Mesendoderm (in vitro differentiated cells): Measurements from ENCODE around the gene NRG3.

Experiments used
- DNase-seq: peaks from one replicate; pipeline ENCODE4 v3.0.0; 2013
- H2AK5ac ChIP-seq: 2 replicates; pipeline ENCODE4 v1.6.1; 2013; ENCODE audit warnings: low read length, inconsistent platforms
- H2BK120ac ChIP-seq: 2 replicates; pipeline ENCODE4 v1.6.1; 2013; ENCODE audit warnings: low read depth, mild to moderate bottlenecking, low read length, moderate library complexity, mixed read lengths
- H2BK15ac ChIP-seq: replicated peaks from 2 replicates; pipeline ENCODE4 v1.6.1; 2013; ENCODE audit warnings: low read depth, mild to moderate bottlenecking, moderate library complexity
- H2BK5ac ChIP-seq: 2 replicates; pipeline ENCODE4 v1.6.1; 2013; ENCODE audit warnings: low read length, inconsistent platforms
- H3K18ac ChIP-seq: 2 replicates; pipeline ENCODE4 v1.6.1; 2013; ENCODE audit warnings: mild to moderate bottlenecking, low read length, mixed read lengths
- H3K23ac ChIP-seq: one replicate; pipeline ENCODE4 v1.6.1; 2013; ENCODE audit warnings: low read length
- H3K27ac ChIP-seq: 2 replicates; pipeline ENCODE4 v1.5.1; 2013; ENCODE audit warnings: low read depth, mild to moderate bottlenecking, inconsistent platforms, low read length, moderate library complexity
- H3K27me3 ChIP-seq: 2 replicates; pipeline ENCODE4 v1.6.1; 2013; ENCODE audit warnings: low read length, control low read depth, mild to moderate bottlenecking, inconsistent platforms; ENCODE audit not compliant: insufficient read depth, poor library complexity
- H3K36me3 ChIP-seq: 2 replicates; pipeline ENCODE4 v1.6.1; 2013; ENCODE audit warnings: low read length, inconsistent platforms; ENCODE audit not compliant: control insufficient read depth, insufficient read depth
- H3K4ac ChIP-seq: one replicate; pipeline ENCODE4 v1.6.1; 2013; ENCODE audit warnings: low read depth, mild to moderate bottlenecking, low read length, moderate library complexity
- H3K4me1 ChIP-seq: 2 replicates; pipeline ENCODE4 v1.6.1; 2013; ENCODE audit warnings: low read depth, low read length, inconsistent platforms; ENCODE audit not compliant: control insufficient read depth
- H3K4me2 ChIP-seq: 2 replicates; pipeline ENCODE4 v1.6.1; 2013; ENCODE audit warnings: low read length
- H3K4me3 ChIP-seq: 2 replicates; pipeline ENCODE4 v1.5.1; 2013; ENCODE audit warnings: mild to moderate bottlenecking, low read length
- H3K56ac ChIP-seq: one replicate; pipeline ENCODE4 v1.6.1; 2013; ENCODE audit warnings: low read length
- H3K79me1 ChIP-seq: 2 replicates; pipeline ENCODE4 v1.6.1; 2013; ENCODE audit warnings: low read length, inconsistent platforms
- H3K79me2 ChIP-seq: 2 replicates; pipeline ENCODE4 v1.6.1; 2013; ENCODE audit warnings: mild to moderate bottlenecking, low read length; ENCODE audit not compliant: control insufficient read depth, insufficient read depth
- H3K9ac ChIP-seq: 2 replicates; pipeline ENCODE4 v1.6.1; 2013; ENCODE audit warnings: low read length, inconsistent platforms
- H4K5ac ChIP-seq: one replicate; pipeline ENCODE4 v1.6.1; 2013; ENCODE audit warnings: low read length
- H4K8ac ChIP-seq: one replicate; pipeline ENCODE4 v1.6.1; 2013; ENCODE audit warnings: low read depth, mild to moderate bottlenecking, control low read depth, low read length, moderate library complexity
- WGBS: extraction: QIAGEN DNeasy Blood & Tissue Kit; methylation state at CpG from one replicate; pipeline ENCODE4 v1.1.7; 2013; ENCODE audit warnings: low lambda C conversion rate, missing lambda C conversion rate; ENCODE audit not compliant: insufficient coverage; ENCODE audit errors: extremely low coverage; 5-methylcytosine and 5-hydroxymethylcytosine counted together

NRG3 gene

GRCh38 chr10:81963606-81964005 lies 88.6 kb downstream of the NRG3 start:
- WGBS: no CpG with 5 or more reads among the region's 9 CpGs
- Histone ChIP-seq H3K23ac (no peak overlapping the region), H3K9ac (no peak overlapping the region), H3K79me1 (no peaks in the 10 kb centered on the region), H3K18ac (no peak overlapping the region), H2BK120ac (no peak overlapping the region), H3K36me3 (no peaks in the 10 kb centered on the region), H3K4ac (no peak overlapping the region), H3K4me3 (no peak overlapping the region), H3K4me2 (no peak overlapping the region), H4K8ac (no peak overlapping the region), H3K56ac (no peak overlapping the region), H3K79me2 (no peaks in the 10 kb centered on the region), H2AK5ac (no peak overlapping the region), H3K4me1 (no peaks in the 10 kb centered on the region), H3K27ac (no peak overlapping the region), H2BK5ac (no peak overlapping the region), H4K5ac (no peak overlapping the region), H2BK15ac (no peak overlapping the region), H3K27me3 (no peaks in the 10 kb centered on the region)
- DNase-seq: no peak

GRCh38 chr10:81967716-81968115 lies 92.7 kb downstream of the NRG3 start:
- Histone ChIP-seq H4K5ac (no peak overlapping the region), H2BK120ac (no peak overlapping the region), H3K27ac (no peak overlapping the region), H3K4me2 (no peak overlapping the region), H3K79me2 (no peaks in the 10 kb centered on the region), H4K8ac (no peak overlapping the region), H3K27me3 (no peaks in the 10 kb centered on the region), H3K4me1 (no peaks in the 10 kb centered on the region), H3K18ac (no peak overlapping the region), H3K4ac (no peak overlapping the region), H3K79me1 (no peaks in the 10 kb centered on the region), H3K36me3 (no peaks in the 10 kb centered on the region), H2AK5ac (no peak overlapping the region), H3K9ac (no peak overlapping the region), H2BK5ac (no peak overlapping the region), H3K23ac (no peak overlapping the region), H2BK15ac (no peak overlapping the region), H3K4me3 (no peak overlapping the region), H3K56ac (no peak overlapping the region)
- DNase-seq: no peak

- Histone ChIP-seq H3K79me1 (no peaks in the 10 kb centered on the region), H3K27me3 (no peaks in the 10 kb centered on the region), H3K4me2 (no peak overlapping the region), H3K4me1 (no peaks in the 10 kb centered on the region), H3K4me3 (no peak overlapping the region), H3K4ac (no peak overlapping the region), H4K8ac (no peak overlapping the region), H2AK5ac (no peak overlapping the region), H3K23ac (no peak overlapping the region), H3K79me2 (no peaks in the 10 kb centered on the region), H3K56ac (no peak overlapping the region), H2BK5ac (no peak overlapping the region), H4K5ac (no peak overlapping the region), H3K18ac (no peak overlapping the region), H3K27ac (no peak overlapping the region), H3K36me3 (no peaks in the 10 kb centered on the region), H2BK15ac (no peak overlapping the region), H2BK120ac (no peak overlapping the region), H3K9ac (no peak overlapping the region)
- no peak for DNase-seq
- WGBS: no CpG with 5 or more reads among the region's 2 CpGs
Measured at GRCh38 chr10:81969136-81969535, 94.1 kb downstream of the NRG3 start.

GRCh38 chr10:81978238-81978637 lies 103.2 kb downstream of the NRG3 start:
- H3K9ac ChIP-seq: no peak overlapping the region
- H4K8ac ChIP-seq: no peak overlapping the region
- no CpG with 5 or more reads among the region's 2 CpGs for whole genome bisulfite sequencing
- H3K4me1 ChIP-seq: no peaks in the 10 kb centered on the region
- H4K5ac ChIP-seq: no peak overlapping the region
- no peak overlapping the region for H3K18ac ChIP-seq
- H2BK15ac ChIP-seq: no peak overlapping the region
- no peaks in the 10 kb centered on the region for H3K27me3 ChIP-seq
- no peaks in the 10 kb centered on the region for H3K36me3 ChIP-seq
- no peaks in the 10 kb centered on the region for H3K79me1 ChIP-seq
- H3K4ac ChIP-seq: no peak overlapping the region
- DNase-seq: peak; percentile 70
- H2BK5ac ChIP-seq: no peak overlapping the region
- H3K4me2 ChIP-seq: no peak overlapping the region
- no peak overlapping the region for H3K4me3 ChIP-seq
- H3K79me2 ChIP-seq: no peaks in the 10 kb centered on the region
- no peak overlapping the region for H3K56ac ChIP-seq
- no peak overlapping the region for H3K23ac ChIP-seq
- H2BK120ac ChIP-seq: no peak overlapping the region
- H2AK5ac ChIP-seq: no peak overlapping the region
- H3K27ac ChIP-seq: no peak overlapping the region

- H3K36me3 ChIP-seq: no peaks in the 10 kb centered on the region
- H2BK120ac ChIP-seq: no peak overlapping the region
- no peaks in the 10 kb centered on the region for H3K4me1 ChIP-seq
- no peak overlapping the region for H3K23ac ChIP-seq
- no peak overlapping the region for H3K56ac ChIP-seq
- no peaks in the 10 kb centered on the region for H3K79me1 ChIP-seq
- no peak overlapping the region for H2AK5ac ChIP-seq
- H3K4me3 ChIP-seq: no peak overlapping the region
- H4K5ac ChIP-seq: no peak overlapping the region
- no peak overlapping the region for H3K4me2 ChIP-seq
- H3K27me3 ChIP-seq: no peaks in the 10 kb centered on the region
- no peak overlapping the region for H2BK5ac ChIP-seq
- no peak overlapping the region for H4K8ac ChIP-seq
- DNase-seq: no peak
- no peak overlapping the region for H3K9ac ChIP-seq
- no peak overlapping the region for H3K18ac ChIP-seq
- H3K79me2 ChIP-seq: no peaks in the 10 kb centered on the region
- no peak overlapping the region for H2BK15ac ChIP-seq
- H3K27ac ChIP-seq: no peak overlapping the region
- WGBS: no CpG with 5 or more reads among the region's 1 CpG
- no peak overlapping the region for H3K4ac ChIP-seq
Measured at GRCh38 chr10:81981724-81982123, 106.7 kb downstream of the NRG3 start.

GRCh38 chr10:81984428-81984827 lies 109.4 kb downstream of the NRG3 start:
- Histone ChIP-seq H3K79me2 (no peaks in the 10 kb centered on the region), H2AK5ac (no peak overlapping the region), H2BK5ac (no peak overlapping the region), H2BK120ac (no peak overlapping the region), H4K5ac (no peak overlapping the region), H3K18ac (no peak overlapping the region), H3K79me1 (no peaks in the 10 kb centered on the region), H4K8ac (no peak overlapping the region), H3K36me3 (no peaks in the 10 kb centered on the region), H3K4me1 (no peaks in the 10 kb centered on the region), H3K27me3 (no peaks in the 10 kb centered on the region), H3K56ac (no peak overlapping the region), H3K9ac (no peak overlapping the region), H3K4ac (no peak overlapping the region), H2BK15ac (no peak overlapping the region), H3K4me2 (no peak overlapping the region), H3K4me3 (no peak overlapping the region), H3K23ac (no peak overlapping the region), H3K27ac (no peak overlapping the region)
- no CpG with 5 or more reads among the region's 3 CpGs for WGBS
- DNase-seq: no peak
